Stomach (tissue), 9 donors: ENCODE results near the gene STXBP2. TPM values are rescaled to one million over a fixed set of nuclear protein-coding genes. Genes with fewer than 3 reads are reported as not detected.

Experiments
- DNase-seq, 2 donors: peaks; one replicate each; pipeline versions ENCODE4 v3.0.0 to v3.0.0-alpha.2; 2013 to 2019
- H3K27ac ChIP-seq, 5 donors: fragments of 200-600 bp in 4 of 5; sonication (generic) in 4 of 5; one replicate each; pipeline ENCODE4 v1.5.1; 2013 to 2019; ENCODE audit warnings: mild to moderate bottlenecking in 1 of 5, moderate library complexity in 1 of 5
- H3K27me3 ChIP-seq, 3 donors: fragments of 200-600 bp; sonication (generic); one replicate each; pipeline ENCODE4 v1.5.1; 2017 to 2019; ENCODE audit warnings: mixed run types in 1 of 3
- H3K36me3 ChIP-seq, 4 donors: fragments of 200-600 bp; sonication (generic); 1 replicate in 3 of 4; 2 replicates in 1 of 4; pipeline ENCODE4 v1.5.1; 2016 to 2019
- H3K4me1 ChIP-seq, 4 donors: fragments of 200-600 bp; sonication (generic); one replicate each; pipeline ENCODE4 v1.5.1; 2016 to 2019
- H3K4me3 ChIP-seq, 4 donors: fragments of 200-600 bp; sonication (generic) in 3 of 4; one replicate each; pipeline ENCODE4 v1.5.1; 2016 to 2019; ENCODE audit warnings: mild to moderate bottlenecking in 1 of 4
- H3K9me3 ChIP-seq, 4 donors: fragments of 200-600 bp; sonication (generic); one replicate each; pipeline ENCODE4 v1.5.1; 2016 to 2019
- CTCF ChIP-seq, 7 experiments: fragments of 450-650 bp in 4 of 7; fragments of 200-600 bp in 3 of 7; sonication (generic) in 3 of 7; IDR thresholded peaks; one replicate each; pipeline ENCODE4 v1.5.1; 2016 to 2019; ENCODE audit warnings: antibody characterized with exemption in 7 of 7, control low read depth in 2 of 7, mild to moderate bottlenecking in 1 of 7
- EP300 ChIP-seq: sonication (generic); formaldehyde crosslinking; IDR thresholded peaks from one replicate; pipeline ENCODE4 v1.6.1; 2017; ENCODE audit warnings: antibody characterized with exemption
- POLR2A ChIP-seq, 4 donors: fragments of 450-650 bp; IDR thresholded peaks; one replicate each; pipeline ENCODE4 v1.6.1; 2016; ENCODE audit warnings: antibody characterized with exemption in 4 of 4, control low read depth in 2 of 4, mild to moderate bottlenecking in 1 of 4, moderate library complexity in 1 of 4
- POLR2AphosphoS5 ChIP-seq, 3 donors: sonication (generic); formaldehyde crosslinking; IDR thresholded peaks; one replicate each; pipeline ENCODE4 v1.6.1; 2016; ENCODE audit warnings: antibody characterized with exemption in 3 of 3
- WGBS, 5 donors: extraction: QIAGEN DNeasy Blood & Tissue Kit in 3 of 5; methylation state at CpG; one replicate each; pipeline versions ENCODE4 v1.1.5 to v1.1.7; 2013 to 2018; 5-methylcytosine and 5-hydroxymethylcytosine counted together
- intact Hi-C: fragments of 100-400 bp; cut with DNase I; formaldehyde crosslinking; loops from one replicate; pipeline ENCODE4 v1.15.1; 2023; ENCODE audit warnings: low total_unique reads
- polyA plus RNA-seq, 3 donors: library from polyadenylated mRNA; stranded (reverse); fragments of 200-250 nt; gene quantifications; one replicate each; pipeline ENCODE4 v1.2.3, GENCODE V29; 2013
- total RNA-seq, 5 donors: library from RNA; depleted of rRNA; stranded (reverse); fragments of >200 nt; gene quantifications; one replicate each; pipeline versions ENCODE4 v1.1.0 to v1.2.3, GENCODE V29; 2014 to 2016
- donor health status: healthy with polysubstance abuse.
- donor health status: Bipolar disorder and iron deficiency.
- donor health status: healthy.

STXBP2 gene
- total and polyA plus RNA-seq, 8 donors: 46.6 to 734 (median 138) TPM

GRCh38 chr19:7610491-7611240 is 26.2 kb upstream of the STXBP2 start:
- no peaks in the 10 kb centered on the region for H3K9me3 ChIP-seq
- no peak overlapping the region for H3K27ac ChIP-seq
- DNase-seq: no peak
- peaks cover 10 to 86% (median 73%) of the 10 kb centered on the region in 4 donors for H3K36me3 ChIP-seq
- no peak for TF ChIP-seq POLR2A (IDR thresholded peaks at IDR 0.05)
- no peak for TF ChIP-seq POLR2AphosphoS5 (IDR thresholded peaks at IDR 0.05)
- TF ChIP-seq EP300: no peak
- TF ChIP-seq CTCF (IDR thresholded peaks at IDR 0.05): no peak
- intact Hi-C loops: no loop called here
- peaks cover 0 to 9% (median 0%) of the 10 kb centered on the region in 3 donors for H3K27me3 ChIP-seq
- no peaks in the 10 kb centered on the region for H3K4me1 ChIP-seq
- 80 to 89% (median 87%) methylated on average over 14 to 31 of the region's 31 CpGs for WGBS, 5 donors
- H3K4me3 ChIP-seq: no peak overlapping the region

- no peak for TF ChIP-seq POLR2A (IDR thresholded peaks at IDR 0.05)
- no peak for TF ChIP-seq CTCF (IDR thresholded peaks at IDR 0.05)
- no peak for TF ChIP-seq POLR2AphosphoS5 (IDR thresholded peaks at IDR 0.05)
- no peak for TF ChIP-seq EP300
- no peak for DNase-seq
- H3K27me3 ChIP-seq: no peaks in the 10 kb centered on the region
- 86 to 92% (median 89%) methylated on average over 18 to 41 of the region's 41 CpGs for WGBS, 5 donors
- H3K4me3 ChIP-seq: no peak overlapping the region
- H3K27ac ChIP-seq: no peak overlapping the region
- peaks cover 10 to 83% (median 75%) of the 10 kb centered on the region in 4 donors for H3K36me3 ChIP-seq
- intact Hi-C loops: no loop called here
- H3K4me1 ChIP-seq: no peaks in the 10 kb centered on the region
- H3K9me3 ChIP-seq: no peaks in the 10 kb centered on the region
Measured at GRCh38 chr19:7611541-7612279, 25.2 kb upstream of the STXBP2 start.

DNA sequence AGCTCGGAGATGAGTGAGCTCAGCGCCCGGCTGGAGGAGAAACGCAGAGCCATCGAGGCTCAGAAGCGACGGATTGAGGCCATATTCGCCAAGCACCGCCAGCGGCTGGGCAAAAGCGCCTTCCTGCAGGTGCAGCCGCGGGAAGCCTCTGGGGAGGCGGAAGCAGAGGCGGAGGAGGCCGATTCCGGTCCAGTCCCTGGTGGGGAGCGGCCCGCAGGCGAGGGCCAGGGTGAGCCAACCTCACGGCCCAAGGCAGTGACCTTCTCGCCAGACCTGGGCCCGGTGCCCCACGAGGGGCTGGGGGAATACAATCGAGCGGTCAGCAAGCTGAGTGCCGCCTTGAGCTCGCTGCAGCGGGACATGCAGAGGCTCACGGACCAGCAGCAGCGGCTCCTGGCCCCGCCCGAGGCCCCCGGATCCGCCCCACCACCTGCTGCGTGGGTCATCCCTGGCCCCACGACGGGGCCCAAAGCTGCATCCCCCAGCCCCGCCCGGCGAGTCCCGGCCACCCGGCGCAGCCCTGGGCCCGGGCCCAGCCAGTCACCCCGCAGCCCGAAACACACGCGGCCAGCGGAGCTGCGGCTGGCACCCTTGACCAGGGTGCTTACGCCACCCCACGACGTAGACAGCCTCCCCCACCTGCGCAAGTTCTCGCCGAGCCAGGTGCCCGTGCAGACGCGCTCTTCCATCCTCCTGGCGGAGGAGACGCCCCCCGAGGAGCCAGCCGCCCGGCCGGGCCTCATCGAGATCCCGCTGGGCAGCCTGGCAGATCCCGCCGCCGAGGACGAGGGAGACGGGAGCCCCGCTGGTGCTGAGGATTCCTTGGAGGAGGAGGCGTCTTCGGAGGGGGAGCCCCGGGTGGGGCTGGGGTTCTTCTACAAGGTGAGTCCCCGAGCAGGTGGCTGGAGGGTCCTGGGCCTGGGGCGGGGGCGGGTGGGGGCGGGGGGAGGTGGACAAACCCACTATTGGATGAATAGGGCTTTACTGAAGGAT is 24.3 kb upstream of the STXBP2 start:
- peaks cover 4 to 8% (median 7%) of the 10 kb centered on the region in 4 donors for H3K4me1 ChIP-seq
- no peak overlapping the region for H3K4me3 ChIP-seq
- TF ChIP-seq POLR2AphosphoS5 (IDR thresholded peaks at IDR 0.05): no peak
- TF ChIP-seq CTCF (IDR thresholded peaks at IDR 0.05): no peak
- TF ChIP-seq POLR2A (IDR thresholded peaks at IDR 0.05): no peak
- TF ChIP-seq EP300: no peak
- H3K9me3 ChIP-seq: no peaks in the 10 kb centered on the region
- H3K27me3 ChIP-seq: no peaks in the 10 kb centered on the region
- peaks cover 10 to 84% (median 78%) of the 10 kb centered on the region in 4 donors for H3K36me3 ChIP-seq
- WGBS, 5 donors: 88 to 93% (median 90%) methylated on average over 58 to 81 of the region's 81 CpGs
- intact Hi-C loops: no loop called here
- H3K27ac ChIP-seq: no peak overlapping the region
- no peak for DNase-seq
